ENCODE measurements around the gene TCEAL8.

TCEAL8 gene

GRCh38 chrX:103258275-103258674, 3.3 kb upstream of the TCEAL8 start:
- TF ChIP-seq ZBTB7A (IDR thresholded peaks at IDR 0.05; ENCODE audit: low read depth) (no peak), USF1 (IDR thresholded peaks at IDR 0.05) (no peak), FOXM1 (IDR thresholded peaks at IDR 0.05; ENCODE audit: borderline replicate concordance, low read depth) (no peak), EGR1 (IDR thresholded peaks at IDR 0.05) (no peak), MAX (IDR thresholded peaks at IDR 0.05) (no peak), REST (IDR thresholded peaks at IDR 0.05; ENCODE audit: low read depth) (no peak), CEBPB (IDR thresholded peaks at IDR 0.05) (no peak), NFIC (IDR thresholded peaks at IDR 0.05) (no peak), TEAD4 (IDR thresholded peaks at IDR 0.05) (no peak), TCF12 (IDR thresholded peaks at IDR 0.05; ENCODE audit: low read depth) (no peak), EP300 (IDR thresholded peaks at IDR 0.05; ENCODE audit: borderline replicate concordance) (no peak), TAF1 (IDR thresholded peaks at IDR 0.05; ENCODE audit: low read depth) (no peak), YY1 (IDR thresholded peaks at IDR 0.05; ENCODE audit: low read depth) (no peak), CREB1 (IDR thresholded peaks at IDR 0.05; ENCODE audit: low read depth) (no peak), RAD21 (IDR thresholded peaks at IDR 0.05; ENCODE audit: low read depth) (no peak)

GRCh38 chrX:103256651-103257050, 1.7 kb upstream of the TCEAL8 start:
- no peak for TF ChIP-seq REST (IDR thresholded peaks at IDR 0.05; ENCODE audit: low read depth)
- no peak for TF ChIP-seq NFIC (IDR thresholded peaks at IDR 0.05)
- TF ChIP-seq EGR1 (IDR thresholded peaks at IDR 0.05) = no peak
- no peak for TF ChIP-seq TEAD4 (IDR thresholded peaks at IDR 0.05)
- TF ChIP-seq ZBTB7A (IDR thresholded peaks at IDR 0.05; ENCODE audit: low read depth) = no peak

- TF ChIP-seq REST (IDR thresholded peaks at IDR 0.05; ENCODE audit: low read depth) (no peak), ZBTB7A (IDR thresholded peaks at IDR 0.05; ENCODE audit: low read depth) (no peak), TCF12 (IDR thresholded peaks at IDR 0.05; ENCODE audit: low read depth) (no peak), EGR1 (IDR thresholded peaks at IDR 0.05) (no peak), CEBPB (IDR thresholded peaks at IDR 0.05) (no peak), FOXM1 (IDR thresholded peaks at IDR 0.05; ENCODE audit: borderline replicate concordance, low read depth) (no peak), YY1 (IDR thresholded peaks at IDR 0.05; ENCODE audit: low read depth) (no peak), NFIC (IDR thresholded peaks at IDR 0.05) (no peak), TEAD4 (IDR thresholded peaks at IDR 0.05) (no peak), MAX (IDR thresholded peaks at IDR 0.05) (no peak), USF1 (IDR thresholded peaks at IDR 0.05) (no peak), RAD21 (IDR thresholded peaks at IDR 0.05; ENCODE audit: low read depth) (no peak), TAF1 (IDR thresholded peaks at IDR 0.05; ENCODE audit: low read depth) (no peak), EP300 (IDR thresholded peaks at IDR 0.05; ENCODE audit: borderline replicate concordance) (no peak), CREB1 (IDR thresholded peaks at IDR 0.05; ENCODE audit: low read depth) (no peak)
These were observed 657 bp downstream of the TCEAL8 start for GRCh38 chrX:103254171-103254824.

GRCh38 chrX:103253608-103254007, 1.3 kb downstream of the TCEAL8 start:
- TF ChIP-seq USF1 (IDR thresholded peaks at IDR 0.05) (no peak), TCF12 (IDR thresholded peaks at IDR 0.05; ENCODE audit: low read depth) (no peak), NFIC (IDR thresholded peaks at IDR 0.05) (no peak), YY1 (IDR thresholded peaks at IDR 0.05; ENCODE audit: low read depth) (no peak), ZBTB7A (IDR thresholded peaks at IDR 0.05; ENCODE audit: low read depth) (no peak), MAX (IDR thresholded peaks at IDR 0.05) (no peak), RAD21 (IDR thresholded peaks at IDR 0.05; ENCODE audit: low read depth) (no peak), REST (IDR thresholded peaks at IDR 0.05; ENCODE audit: low read depth) (no peak), EGR1 (IDR thresholded peaks at IDR 0.05) (no peak), EP300 (IDR thresholded peaks at IDR 0.05; ENCODE audit: borderline replicate concordance) (no peak), FOXM1 (IDR thresholded peaks at IDR 0.05; ENCODE audit: borderline replicate concordance, low read depth) (no peak), TEAD4 (IDR thresholded peaks at IDR 0.05) (no peak), TAF1 (IDR thresholded peaks at IDR 0.05; ENCODE audit: low read depth) (no peak), CEBPB (IDR thresholded peaks at IDR 0.05) (no peak), CREB1 (IDR thresholded peaks at IDR 0.05; ENCODE audit: low read depth) (no peak)
